GM18858 (cell line): ENCODE results near the gene NDC80.

Source experiments
- ATAC-seq: cut with Tn5 transposase; IDR thresholded peaks from one replicate; pipeline ENCODE4 v1.9.1; 2021; ENCODE audit not compliant: unreplicated experiment

NDC80 gene

DNA sequence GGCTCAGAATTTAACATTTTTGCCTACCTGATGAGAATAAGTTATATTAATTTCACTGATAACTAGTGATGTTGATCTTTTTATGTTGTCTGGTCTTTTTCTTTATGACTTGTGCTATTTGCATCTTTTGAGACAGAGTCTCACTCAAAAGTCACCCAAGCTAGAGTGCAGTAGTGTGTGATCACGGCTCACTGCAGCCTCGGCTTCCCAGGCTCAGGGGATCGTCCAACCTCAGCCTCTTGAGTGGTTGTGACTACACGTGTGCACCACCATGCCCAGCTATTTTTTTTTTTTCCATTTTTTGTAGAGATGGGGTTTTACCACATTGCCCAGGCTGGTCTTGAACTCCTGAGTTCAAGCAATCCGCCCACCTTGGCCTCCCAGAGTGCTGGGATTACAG is 91.6 kb downstream of the NDC80 start:
- ATAC-seq: no peak
